GM12891 (cell line): ENCODE data around the gene TMC2.

Experiments used
- POLR2A ChIP-seq: IDR thresholded peaks from 2 replicates; pipeline ENCODE4 v1.6.1; 2011; ENCODE audit warnings: low read depth, low read length, control low read depth
- POLR2AphosphoS5 ChIP-seq: IDR thresholded peaks from 2 replicates; pipeline ENCODE4 v1.6.1; 2011; ENCODE audit warnings: low read depth, low read length, control low read depth
- SPI1 ChIP-seq: IDR thresholded peaks from 2 replicates; pipeline ENCODE4 v1.6.1; 2011; ENCODE audit warnings: low read depth, low read length, control low read depth
- TAF1 ChIP-seq: IDR thresholded peaks from 2 replicates; pipeline ENCODE4 v1.6.1; 2011; ENCODE audit warnings: low read depth, low read length, control low read depth

DNA sequence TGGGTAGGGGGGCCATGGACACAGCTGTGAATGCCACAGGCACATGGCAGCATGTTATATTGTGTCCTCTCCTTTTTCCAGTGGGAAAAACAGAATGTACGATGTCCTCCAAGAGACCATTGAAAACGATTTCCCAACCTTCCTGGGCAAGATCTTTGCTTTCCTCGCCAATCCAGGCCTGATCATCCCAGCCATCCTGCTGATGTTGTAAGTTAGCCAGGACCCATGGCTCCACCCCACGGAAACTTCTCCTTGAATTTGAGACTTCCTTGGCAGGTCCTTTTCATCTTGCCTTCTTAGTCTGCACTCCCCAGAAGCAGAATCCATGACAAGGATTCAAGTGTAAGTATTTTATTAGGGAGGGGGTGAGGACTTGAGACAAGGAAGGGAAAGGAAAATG lies 87.8 kb downstream of the TMC2 start:
- TF ChIP-seq POLR2A (no peak), TAF1 (no peak), POLR2AphosphoS5 (no peak), SPI1 (no peak)
